Measurements from ENCODE around the gene ASTL. TPM values are rescaled to one million over a fixed set of nuclear protein-coding genes. Genes with fewer than 3 reads are reported as not detected.

Gene ASTL
- total RNA-seq, 1 donor from 2014 or later, result not detected

DNA sequence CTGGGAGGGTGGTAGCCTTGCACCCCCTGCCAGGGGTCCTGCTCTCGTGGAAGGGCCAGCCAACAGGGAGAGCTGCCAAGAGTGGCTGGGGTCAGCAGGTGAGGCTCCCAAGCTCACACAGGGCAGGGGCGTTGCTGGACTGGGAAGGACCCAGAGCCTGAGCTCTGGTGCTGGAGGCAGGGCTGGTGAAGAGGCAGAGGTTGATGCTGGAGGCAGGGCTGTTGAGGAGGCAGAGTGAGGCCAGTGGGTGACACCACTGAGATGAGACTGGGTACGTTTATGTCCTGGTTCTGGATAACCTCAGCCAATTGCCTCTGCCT is 29.0 kb downstream of the ASTL start:
- peaks cover 2% of the 10 kb centered on the region for H3K27me3 ChIP-seq (ENCODE audit: control insufficient read depth, insufficient read depth, low read length)
- no peak overlapping the region for H3K4me3 ChIP-seq (ENCODE audit: low read depth, low read length)
- DNase-seq (ENCODE audit: low read depth) (no peak), FAIRE-seq (no peak)
- no peaks in the 10 kb centered on the region for H3K36me3 ChIP-seq (ENCODE audit: control insufficient read depth, insufficient read depth, low read length)
- TF ChIP-seq, protein P1, sequence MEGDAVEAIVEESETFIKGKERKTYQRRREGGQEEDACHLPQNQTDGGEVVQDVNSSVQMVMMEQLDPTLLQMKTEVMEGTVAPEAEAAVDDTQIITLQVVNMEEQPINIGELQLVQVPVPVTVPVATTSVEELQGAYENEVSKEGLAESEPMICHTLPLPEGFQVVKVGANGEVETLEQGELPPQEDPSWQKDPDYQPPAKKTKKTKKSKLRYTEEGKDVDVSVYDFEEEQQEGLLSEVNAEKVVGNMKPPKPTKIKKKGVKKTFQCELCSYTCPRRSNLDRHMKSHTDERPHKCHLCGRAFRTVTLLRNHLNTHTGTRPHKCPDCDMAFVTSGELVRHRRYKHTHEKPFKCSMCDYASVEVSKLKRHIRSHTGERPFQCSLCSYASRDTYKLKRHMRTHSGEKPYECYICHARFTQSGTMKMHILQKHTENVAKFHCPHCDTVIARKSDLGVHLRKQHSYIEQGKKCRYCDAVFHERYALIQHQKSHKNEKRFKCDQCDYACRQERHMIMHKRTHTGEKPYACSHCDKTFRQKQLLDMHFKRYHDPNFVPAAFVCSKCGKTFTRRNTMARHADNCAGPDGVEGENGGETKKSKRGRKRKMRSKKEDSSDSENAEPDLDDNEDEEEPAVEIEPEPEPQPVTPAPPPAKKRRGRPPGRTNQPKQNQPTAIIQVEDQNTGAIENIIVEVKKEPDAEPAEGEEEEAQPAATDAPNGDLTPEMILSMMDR (IDR thresholded peaks at IDR 0.05; ENCODE audit: insufficient read depth, low read length, severe bottlenecking), result no peak

DNA sequence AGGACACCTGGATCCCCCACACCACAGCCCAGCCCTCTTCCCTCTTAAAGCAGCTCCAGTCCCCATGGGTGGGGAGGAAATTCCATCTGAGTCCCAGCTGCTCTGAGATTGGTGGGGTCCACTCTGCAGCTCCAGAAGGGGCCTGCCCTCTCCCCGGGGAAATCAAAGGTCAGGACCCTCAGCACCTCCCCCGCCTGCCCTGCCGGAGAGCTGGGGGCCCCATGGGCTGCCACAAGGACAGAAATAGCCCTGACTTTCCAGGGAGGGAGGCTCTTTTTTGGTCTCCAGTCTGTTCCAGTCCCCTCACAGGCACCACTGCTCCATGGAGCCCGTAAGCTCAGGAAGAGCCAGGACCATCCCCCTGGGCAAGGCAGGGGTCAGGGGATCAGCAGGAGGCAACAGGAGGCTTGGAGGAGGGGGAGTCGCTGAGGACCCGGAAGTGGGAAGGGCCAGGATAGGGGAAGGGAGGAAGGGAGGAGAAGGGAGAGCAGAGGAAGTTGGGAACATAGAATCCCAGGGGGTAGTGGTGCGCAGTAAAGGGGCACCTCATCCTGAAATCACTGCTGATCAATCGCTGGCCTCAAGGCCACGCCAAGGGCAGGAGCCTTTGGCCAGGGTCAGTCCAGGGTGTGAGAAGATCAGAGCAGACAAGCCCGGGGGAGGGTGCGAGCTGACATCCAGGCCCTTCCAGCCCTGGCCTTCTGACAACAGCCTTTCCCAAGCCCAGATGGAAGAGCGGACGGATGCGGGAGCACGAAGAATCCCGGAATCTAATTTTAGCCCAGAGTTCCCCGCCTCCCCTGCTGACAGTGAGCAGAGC is 29.6 kb downstream of the ASTL start:
- FAIRE-seq (no peak), DNase-seq (ENCODE audit: low read depth) (no peak)
- Histone ChIP-seq H3K27me3 (ENCODE audit: control insufficient read depth, insufficient read depth, low read length) (peaks cover 2% of the 10 kb centered on the region), H3K36me3 (ENCODE audit: control insufficient read depth, insufficient read depth, low read length) (no peaks in the 10 kb centered on the region), H3K4me3 (ENCODE audit: low read depth, low read length) (no peak overlapping the region)
- TF ChIP-seq, protein P1 (IDR thresholded peaks at IDR 0.05; ENCODE audit: insufficient read depth, low read length, severe bottlenecking), result no peak

DNA sequence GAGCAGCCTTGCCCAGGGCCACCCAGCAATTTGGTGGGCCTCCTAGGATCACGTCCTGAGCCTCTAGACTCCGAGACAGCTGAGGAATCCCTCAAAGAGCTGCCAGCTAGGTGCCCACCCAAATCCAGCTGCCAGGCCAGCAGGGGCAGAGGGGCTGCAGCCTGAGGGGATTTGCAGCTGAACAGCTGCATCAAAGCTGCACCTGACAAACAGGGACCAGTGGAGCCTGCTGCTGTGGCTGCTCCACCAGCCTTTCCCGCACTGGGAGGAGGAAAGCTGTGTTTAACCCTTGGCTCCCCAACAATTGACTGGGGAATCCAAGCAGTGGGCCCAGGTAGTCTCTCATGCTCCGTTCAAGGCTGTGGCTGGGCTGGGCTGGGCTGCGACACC is 30.2 kb downstream of the ASTL start:
- no peaks in the 10 kb centered on the region for H3K36me3 ChIP-seq (ENCODE audit: control insufficient read depth, insufficient read depth, low read length)
- no peak for FAIRE-seq
- peaks cover 2% of the 10 kb centered on the region for H3K27me3 ChIP-seq (ENCODE audit: control insufficient read depth, insufficient read depth, low read length)
- no peak for DNase-seq (ENCODE audit: low read depth)
- TF ChIP-seq, protein P1 (IDR thresholded peaks at IDR 0.05; ENCODE audit: insufficient read depth, low read length, severe bottlenecking), result no peak
- no peak overlapping the region for H3K4me3 ChIP-seq (ENCODE audit: low read depth, low read length)

DNA sequence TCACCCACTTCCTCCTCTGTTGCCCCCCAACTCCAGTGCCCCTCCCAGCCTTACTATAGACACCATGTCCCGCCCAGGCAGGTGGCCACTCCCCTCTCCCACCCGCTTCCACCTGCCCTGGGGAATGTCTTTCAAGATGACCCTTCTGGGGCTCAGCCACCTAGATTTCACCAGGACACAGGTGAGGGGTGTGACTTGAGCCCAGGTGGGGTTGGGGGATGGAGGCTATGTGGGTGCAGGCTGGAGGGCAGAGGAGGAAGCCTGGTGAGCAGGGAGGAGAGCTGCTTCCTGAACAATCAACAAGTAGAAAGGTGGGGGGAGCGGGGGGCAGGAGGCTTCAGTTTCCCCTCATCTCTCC is 30.6 kb downstream of the ASTL start:
- Histone ChIP-seq H3K4me3 (ENCODE audit: low read depth, low read length) (no peak overlapping the region), H3K27me3 (ENCODE audit: control insufficient read depth, insufficient read depth, low read length) (peaks cover 2% of the 10 kb centered on the region), H3K36me3 (ENCODE audit: control insufficient read depth, insufficient read depth, low read length) (no peaks in the 10 kb centered on the region)
- TF ChIP-seq, protein P1 (IDR thresholded peaks at IDR 0.05; ENCODE audit: insufficient read depth, low read length, severe bottlenecking), result no peak
- DNase-seq (ENCODE audit: low read depth) (no peak), FAIRE-seq (no peak)

DNA sequence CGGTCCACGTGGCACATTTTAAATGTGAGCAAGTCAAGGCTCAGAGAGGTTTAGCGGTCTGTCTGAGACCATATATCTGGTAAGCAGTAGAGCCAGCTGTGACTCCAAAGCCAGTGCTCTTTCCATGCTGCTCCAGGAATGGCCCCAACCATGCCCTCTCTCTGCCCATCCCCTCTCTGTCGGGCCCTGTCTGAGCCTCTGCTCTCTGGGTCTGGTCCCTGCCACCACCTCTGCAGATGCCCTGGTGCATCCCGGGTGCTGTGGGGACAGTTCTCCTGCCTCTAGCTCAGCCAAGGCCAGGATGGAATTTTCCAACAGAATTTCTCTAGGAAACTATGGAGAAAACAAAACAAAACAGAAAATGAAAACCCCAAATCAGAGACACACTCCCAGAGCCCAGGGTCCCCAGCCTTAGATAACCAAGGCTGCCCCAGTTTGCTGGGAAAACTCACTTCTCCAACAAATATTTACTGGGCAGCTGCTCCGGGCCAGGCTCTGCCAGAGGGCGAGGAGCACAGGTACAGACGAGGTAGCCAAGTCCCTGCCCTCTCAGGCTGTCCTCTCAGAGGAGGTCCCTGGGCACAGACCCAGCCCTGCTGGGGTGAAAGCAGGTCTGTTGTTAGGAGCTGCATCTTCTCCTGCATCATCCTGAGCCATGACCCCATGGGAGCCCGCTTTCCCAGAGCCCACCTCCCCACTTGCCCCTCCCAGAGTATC is 31.2 kb downstream of the ASTL start:
- Histone ChIP-seq H3K4me3 (ENCODE audit: low read depth, low read length) (no peak overlapping the region), H3K36me3 (ENCODE audit: control insufficient read depth, insufficient read depth, low read length) (no peaks in the 10 kb centered on the region), H3K27me3 (ENCODE audit: control insufficient read depth, insufficient read depth, low read length) (peaks cover 2% of the 10 kb centered on the region)
- TF ChIP-seq, protein P1 (IDR thresholded peaks at IDR 0.05; ENCODE audit: insufficient read depth, low read length, severe bottlenecking), result no peak
- FAIRE-seq (no peak), DNase-seq (ENCODE audit: low read depth) (no peak)

Measured in bronchial epithelial cell (primary cell).